ENCODE data around the gene FAM83F.
"Not testable (repeated sequence)": the region's sequence is repeated elsewhere in the genome, so short reads cannot be mapped to it uniquely, and the experiment has no call there.

FAM83F gene

GRCh38 chr22:39966470-39966869 lies 28.3 kb upstream of the FAM83F start:
- DNase-seq (ENCODE audit: low read depth): no peak

GRCh38 chr22:39967103-39967829 lies 27.5 kb upstream of the FAM83F start:
- no peak for DNase-seq (ENCODE audit: low read depth)

- no peak for DNase-seq (ENCODE audit: low read depth)
Measured at GRCh38 chr22:39967996-39968972, 26.5 kb upstream of the FAM83F start.

GRCh38 chr22:39970742-39971141 lies 24.0 kb upstream of the FAM83F start:
- no peak for DNase-seq (ENCODE audit: low read depth)

- no peak for DNase-seq (ENCODE audit: low read depth)
Measured at GRCh38 chr22:39972641-39973040, 22.1 kb upstream of the FAM83F start.

- no peak for DNase-seq (ENCODE audit: low read depth)
Measured at GRCh38 chr22:39973656-39974055, 21.1 kb upstream of the FAM83F start.

- no peak for DNase-seq (ENCODE audit: low read depth)
Measured at GRCh38 chr22:39974065-39974464, 20.7 kb upstream of the FAM83F start.

GRCh38 chr22:39979048-39979447 lies 15.7 kb upstream of the FAM83F start:
- DNase-seq (ENCODE audit: low read depth): no peak

- DNase-seq (ENCODE audit: low read depth): no peak
Measured at GRCh38 chr22:39979458-39979857, 15.3 kb upstream of the FAM83F start.

GRCh38 chr22:39980596-39980995 lies 14.2 kb upstream of the FAM83F start:
- no peak for DNase-seq (ENCODE audit: low read depth)

- DNase-seq (ENCODE audit: low read depth): no peak
Measured at GRCh38 chr22:39983346-39983745, 11.4 kb upstream of the FAM83F start.

GRCh38 chr22:39984006-39984405 lies 10.7 kb upstream of the FAM83F start:
- no peak for DNase-seq (ENCODE audit: low read depth)

- DNase-seq (ENCODE audit: low read depth): no peak
Measured at GRCh38 chr22:39984746-39985145, 10.0 kb upstream of the FAM83F start.

GRCh38 chr22:39985383-39986035 lies 9.2 kb upstream of the FAM83F start:
- no peak for DNase-seq (ENCODE audit: low read depth)

GRCh38 chr22:39988386-39989114 lies 6.2 kb upstream of the FAM83F start:
- DNase-seq (ENCODE audit: low read depth): no peak

- DNase-seq (ENCODE audit: low read depth): no peak
Measured at GRCh38 chr22:39989633-39990032, 5.1 kb upstream of the FAM83F start.

GRCh38 chr22:39990686-39991085 lies 4.1 kb upstream of the FAM83F start:
- no peak for DNase-seq (ENCODE audit: low read depth)

GRCh38 chr22:39991159-39991860 lies 3.4 kb upstream of the FAM83F start:
- no peak for DNase-seq (ENCODE audit: low read depth)

GRCh38 chr22:39992088-39992826 lies 2.5 kb upstream of the FAM83F start:
- DNase-seq (ENCODE audit: low read depth): no peak

GRCh38 chr22:39992894-39993293 lies 1.9 kb upstream of the FAM83F start:
- not testable (repeated sequence) for DNase-seq (ENCODE audit: low read depth)

Data from stimulated activated CD8-positive, alpha-beta memory T cell treated with anti-CD3 and anti-CD28 coated beads, Interleukin-7, amount 100 ng/mL, for 24 hours (primary cell).